SK-N-SH treated with all-trans-retinoic acid at 6 μM for 48 hours (cell line): ENCODE data around the gene NCBP2L.

Experiments
- CSDC2 ChIP-seq: fragments of 250-450 bp; sonication (Bioruptor Pico); IDR thresholded peaks from 2 replicates; pipeline ENCODE4 v1.5.0; 2020; ENCODE audit warnings: mild to moderate bottlenecking, moderate library complexity
- PATZ1 ChIP-seq: fragments of 250-450 bp; sonication (Bioruptor Pico); IDR thresholded peaks from 2 replicates; pipeline ENCODE4 v1.8.0; 2020; ENCODE audit warnings: mild to moderate bottlenecking, moderate library complexity, borderline replicate concordance
- TOX ChIP-seq: fragments of 250-450 bp; sonication (Bioruptor Pico); IDR thresholded peaks from 2 replicates; pipeline ENCODE4 v1.8.0; 2021; ENCODE audit warnings: mild to moderate bottlenecking, moderate library complexity, borderline replicate concordance
- TSHZ2 ChIP-seq: fragments of 250-450 bp; sonication (Bioruptor Pico); IDR thresholded peaks from 2 replicates; pipeline ENCODE4 v1.5.0; 2020; ENCODE audit warnings: mild to moderate bottlenecking, moderate library complexity
- ZFP3 ChIP-seq: fragments of 250-450 bp; sonication (Bioruptor Pico); IDR thresholded peaks from 2 replicates; pipeline ENCODE4 v1.5.0; 2020; ENCODE audit warnings: mild to moderate bottlenecking, moderate library complexity

GRCh38 chrX:107741404-107741790 is 36.1 kb upstream of the NCBP2L start:
- TF ChIP-seq ZFP3: no peak
- TF ChIP-seq PATZ1 (CRISPR knock-in tag): no peak
- no peak for TF ChIP-seq TOX (CRISPR knock-in tag)
- TF ChIP-seq TSHZ2: no peak
- TF ChIP-seq CSDC2 (CRISPR knock-in tag): no peak
